ENCODE data around the gene CD93.

Gene CD93

DNA sequence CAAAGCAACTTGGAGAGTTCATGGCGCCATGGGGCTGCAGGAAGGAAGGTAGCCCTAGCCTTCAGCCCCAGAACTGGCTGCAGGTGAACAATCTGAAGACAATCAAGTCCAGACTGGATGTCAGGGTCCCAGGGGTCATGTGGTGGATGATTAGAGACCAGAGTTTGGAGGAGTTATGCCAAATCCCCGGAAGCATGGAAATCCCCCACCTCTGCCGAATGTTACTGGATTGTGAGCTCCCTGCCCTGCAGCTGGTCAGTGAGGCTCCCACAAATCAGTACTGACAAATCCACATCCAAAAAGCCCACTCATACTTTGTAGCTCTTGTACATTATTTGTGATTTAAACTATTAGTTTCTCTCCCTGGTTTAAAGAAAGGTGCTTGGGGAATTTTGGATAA is 21.3 kb upstream of the CD93 start:
- H3K36me3 ChIP-seq (ENCODE audit: insufficient read depth, low read length), result no peaks in the 10 kb centered on the region
- no peaks in the 10 kb centered on the region for H3K9me3 ChIP-seq (ENCODE audit: low read length)
- H3K4me1 ChIP-seq (ENCODE audit: insufficient read depth, low read length), result peaks cover 13% of the 10 kb centered on the region
- H3K27ac ChIP-seq (ENCODE audit: low read depth, low read length), result no peak overlapping the region
- no peak overlapping the region for H3K9ac ChIP-seq (ENCODE audit: low read length)
- H3K27me3 ChIP-seq (ENCODE audit: control insufficient read depth in 1 of 2, insufficient read depth in 2 of 2, low read length in 2 of 2), result no peaks in the 10 kb centered on the region
- no peak overlapping the region for H3K4me3 ChIP-seq (ENCODE audit: low read depth in 1 of 2, low read length in 2 of 2)

DNA sequence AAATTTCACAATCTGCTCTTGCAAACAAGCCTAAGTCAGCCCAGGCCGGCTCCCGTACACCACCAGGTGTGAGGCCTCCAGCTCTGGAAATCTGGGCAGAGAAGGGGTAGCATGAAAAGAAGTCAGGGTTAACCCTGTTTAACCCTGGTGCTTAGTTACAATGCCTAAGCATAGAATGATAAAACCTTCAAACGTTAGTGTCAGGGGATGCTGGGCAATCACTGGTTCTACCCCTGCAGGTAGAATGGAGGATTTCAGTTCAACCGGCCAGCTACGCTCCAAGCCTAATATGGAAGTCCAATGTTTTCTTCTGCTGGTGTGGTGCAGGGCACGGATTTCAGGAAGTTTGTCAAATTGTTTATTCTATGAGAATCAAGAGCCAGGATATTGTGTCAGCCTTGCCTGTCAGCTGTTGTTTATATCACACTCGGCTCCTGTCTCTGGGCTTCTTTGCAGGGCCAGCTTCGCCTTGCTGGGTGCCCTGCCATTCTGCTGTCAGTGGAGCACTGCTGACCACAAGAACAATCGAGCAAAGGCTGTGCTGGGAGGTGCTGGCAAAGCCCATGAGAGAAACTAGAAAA is 20.2 kb upstream of the CD93 start:
- H3K4me1 ChIP-seq (ENCODE audit: insufficient read depth, low read length), result peaks cover 13% of the 10 kb centered on the region
- H3K27ac ChIP-seq (ENCODE audit: low read depth, low read length), result no peak overlapping the region
- H3K27me3 ChIP-seq (ENCODE audit: control insufficient read depth in 1 of 2, insufficient read depth in 2 of 2, low read length in 2 of 2), result no peaks in the 10 kb centered on the region
- no peaks in the 10 kb centered on the region for H3K36me3 ChIP-seq (ENCODE audit: insufficient read depth, low read length)
- no peaks in the 10 kb centered on the region for H3K9me3 ChIP-seq (ENCODE audit: low read length)
- H3K9ac ChIP-seq (ENCODE audit: low read length), result no peak overlapping the region
- H3K4me3 ChIP-seq (ENCODE audit: low read depth in 1 of 2, low read length in 2 of 2), result no peak overlapping the region

- Histone ChIP-seq H3K36me3 (ENCODE audit: insufficient read depth, low read length) (no peaks in the 10 kb centered on the region), H3K27ac (ENCODE audit: low read depth, low read length) (no peak overlapping the region), H3K27me3 (ENCODE audit: control insufficient read depth in 1 of 2, insufficient read depth in 2 of 2, low read length in 2 of 2) (no peaks in the 10 kb centered on the region), H3K9me3 (ENCODE audit: low read length) (no peaks in the 10 kb centered on the region), H3K4me3 (ENCODE audit: low read depth in 1 of 2, low read length in 2 of 2) (no peak overlapping the region), H3K4me1 (ENCODE audit: insufficient read depth, low read length) (peaks cover 13% of the 10 kb centered on the region), H3K9ac (ENCODE audit: low read length) (no peak overlapping the region)
Measured at GRCh38 chr20:23105193-23105592, 19.1 kb upstream of the CD93 start.

- Histone ChIP-seq H3K4me1 (ENCODE audit: insufficient read depth, low read length) (peaks cover 13% of the 10 kb centered on the region), H3K27me3 (ENCODE audit: control insufficient read depth in 1 of 2, insufficient read depth in 2 of 2, low read length in 2 of 2) (no peaks in the 10 kb centered on the region), H3K4me3 (ENCODE audit: low read depth in 1 of 2, low read length in 2 of 2) (no peak overlapping the region), H3K36me3 (ENCODE audit: insufficient read depth, low read length) (no peaks in the 10 kb centered on the region), H3K9me3 (ENCODE audit: low read length) (no peaks in the 10 kb centered on the region), H3K27ac (ENCODE audit: low read depth, low read length) (no peak overlapping the region), H3K9ac (ENCODE audit: low read length) (no peak overlapping the region)
Measured at GRCh38 chr20:23103284-23104018, 17.3 kb upstream of the CD93 start.

GRCh38 chr20:23101696-23102406 is 15.7 kb upstream of the CD93 start:
- Histone ChIP-seq H3K9me3 (ENCODE audit: low read length) (no peaks in the 10 kb centered on the region), H3K36me3 (ENCODE audit: insufficient read depth, low read length) (no peaks in the 10 kb centered on the region), H3K27ac (ENCODE audit: low read depth, low read length) (no peak overlapping the region), H3K4me1 (ENCODE audit: insufficient read depth, low read length) (peaks cover 8% of the 10 kb centered on the region), H3K27me3 (ENCODE audit: control insufficient read depth in 1 of 2, insufficient read depth in 2 of 2, low read length in 2 of 2) (no peaks in the 10 kb centered on the region), H3K4me3 (ENCODE audit: low read depth in 1 of 2, low read length in 2 of 2) (no peak overlapping the region), H3K9ac (ENCODE audit: low read length) (no peak overlapping the region)

DNA sequence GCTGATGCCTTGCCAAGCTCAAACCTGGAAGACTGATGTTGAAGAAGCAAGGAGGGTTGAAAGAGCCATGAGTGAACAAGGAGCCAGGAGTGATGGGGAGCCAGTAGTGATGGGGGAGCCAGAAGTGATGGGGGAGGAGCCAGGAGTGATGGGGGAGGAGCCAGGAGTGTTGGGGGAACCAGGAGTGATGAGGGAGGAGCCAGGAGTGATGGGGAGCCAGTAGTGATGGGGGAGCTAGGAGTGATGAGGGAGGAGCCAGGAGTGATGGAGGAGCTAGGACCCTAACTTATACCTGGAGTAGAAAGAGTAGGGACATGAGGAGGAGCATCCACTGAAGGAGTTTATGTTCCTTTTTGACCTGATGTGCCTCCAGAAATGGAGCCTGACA is 14.6 kb upstream of the CD93 start:
- Histone ChIP-seq H3K27me3 (ENCODE audit: control insufficient read depth in 1 of 2, insufficient read depth in 2 of 2, low read length in 2 of 2) (no peaks in the 10 kb centered on the region), H3K4me3 (ENCODE audit: low read depth in 1 of 2, low read length in 2 of 2) (no peak overlapping the region), H3K27ac (ENCODE audit: low read depth, low read length) (no peak overlapping the region), H3K4me1 (ENCODE audit: insufficient read depth, low read length) (no peaks in the 10 kb centered on the region), H3K9ac (ENCODE audit: low read length) (no peak overlapping the region), H3K9me3 (ENCODE audit: low read length) (no peaks in the 10 kb centered on the region), H3K36me3 (ENCODE audit: insufficient read depth, low read length) (no peaks in the 10 kb centered on the region)

DNA sequence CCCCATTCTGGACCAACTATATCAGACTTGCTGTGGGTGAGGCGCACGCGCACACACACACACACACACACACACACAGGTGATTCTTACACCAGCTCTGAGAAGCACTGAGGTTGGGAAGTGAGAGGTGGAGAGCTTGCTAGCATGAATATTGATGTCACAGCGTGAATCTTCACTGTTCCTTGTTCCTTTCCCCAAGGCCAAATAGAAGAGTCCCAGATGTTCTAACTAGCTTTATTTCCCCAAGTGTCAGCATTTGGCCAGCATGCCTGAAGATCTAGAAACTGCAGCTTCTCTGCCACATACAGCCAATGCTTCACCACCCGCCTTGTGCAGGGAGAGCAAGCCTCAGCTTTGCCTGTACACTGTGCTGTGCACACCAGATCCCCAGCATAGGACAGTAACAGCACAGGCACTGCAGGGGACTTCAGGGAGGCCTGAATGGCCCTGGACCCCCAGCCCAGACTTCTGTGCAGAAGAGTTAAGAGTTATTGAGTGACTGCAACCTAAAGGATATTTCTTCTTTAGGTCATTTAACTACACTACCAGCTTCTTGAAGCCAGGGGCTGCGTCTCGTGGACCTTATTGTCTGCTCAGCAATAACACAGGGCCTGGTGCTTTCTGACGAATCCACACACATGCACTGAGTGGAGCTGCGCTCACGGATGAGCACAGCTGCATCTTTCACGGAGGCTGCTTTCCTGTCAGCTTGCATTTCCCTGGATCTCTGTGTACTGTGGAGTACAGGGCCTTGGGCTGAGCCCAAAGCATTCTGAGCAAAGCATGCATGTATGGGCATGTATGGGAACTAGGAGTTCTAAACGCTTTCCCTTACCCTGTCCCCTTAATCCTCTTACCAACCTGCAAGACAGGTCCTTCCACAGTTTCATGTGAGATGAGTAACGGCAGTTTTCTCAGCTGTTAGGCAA is 13.9 kb upstream of the CD93 start:
- H3K27me3 ChIP-seq (ENCODE audit: control insufficient read depth in 1 of 2, insufficient read depth in 2 of 2, low read length in 2 of 2), result no peaks in the 10 kb centered on the region
- no peaks in the 10 kb centered on the region for H3K9me3 ChIP-seq (ENCODE audit: low read length)
- H3K36me3 ChIP-seq (ENCODE audit: insufficient read depth, low read length), result no peaks in the 10 kb centered on the region
- no peaks in the 10 kb centered on the region for H3K4me1 ChIP-seq (ENCODE audit: insufficient read depth, low read length)
- no peak overlapping the region for H3K27ac ChIP-seq (ENCODE audit: low read depth, low read length)
- H3K9ac ChIP-seq (ENCODE audit: low read length), result no peak overlapping the region
- H3K4me3 ChIP-seq (ENCODE audit: low read depth in 1 of 2, low read length in 2 of 2), result no peak overlapping the region

DNA sequence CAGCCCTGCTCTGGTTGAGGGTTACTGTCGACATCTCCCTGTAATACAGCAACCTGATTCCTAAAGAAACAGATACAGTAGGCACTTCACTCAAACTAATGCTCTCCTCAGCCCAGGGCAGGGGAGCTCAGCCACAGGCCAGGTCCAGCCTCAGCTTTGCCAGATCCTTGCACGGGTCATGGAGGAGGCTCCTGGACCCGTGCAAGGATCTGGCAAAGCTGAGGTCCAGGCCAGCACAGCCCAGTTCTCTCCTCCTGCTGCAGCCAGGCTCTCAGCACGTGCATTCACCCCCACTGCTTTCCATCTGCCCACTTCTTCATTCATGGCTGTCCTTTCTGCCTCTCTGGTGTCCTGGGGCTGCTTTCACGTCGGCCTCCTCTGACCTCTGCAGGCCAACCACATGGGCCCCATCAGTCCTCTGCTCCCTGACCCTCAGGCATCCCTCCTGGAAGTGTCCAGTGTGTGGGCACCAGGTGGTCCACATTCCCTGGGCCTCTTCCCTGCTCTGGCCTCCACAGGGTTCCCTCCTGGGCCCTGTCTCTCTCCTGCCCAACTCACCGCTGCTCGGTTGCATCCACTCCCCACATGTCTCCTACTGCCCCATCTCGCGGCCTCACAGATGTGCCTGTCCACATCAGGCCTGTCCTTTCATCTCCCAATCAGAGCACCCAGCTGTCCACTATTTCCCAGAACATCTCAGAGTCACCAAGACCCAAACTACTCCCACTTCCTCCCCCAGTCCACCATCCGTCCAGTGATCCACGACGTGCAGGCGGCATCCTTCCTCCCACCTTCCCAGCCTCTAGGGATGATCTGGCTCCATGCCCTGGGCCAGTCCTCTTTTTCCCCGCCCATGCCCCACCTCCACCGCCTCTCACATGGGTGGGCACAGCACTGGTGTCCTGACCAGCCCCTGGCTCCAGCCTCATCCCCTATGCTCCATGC is 11.8 kb upstream of the CD93 start:
- H3K9me3 ChIP-seq (ENCODE audit: low read length), result no peaks in the 10 kb centered on the region
- H3K4me1 ChIP-seq (ENCODE audit: insufficient read depth, low read length), result no peaks in the 10 kb centered on the region
- no peak overlapping the region for H3K27ac ChIP-seq (ENCODE audit: low read depth, low read length)

DNA sequence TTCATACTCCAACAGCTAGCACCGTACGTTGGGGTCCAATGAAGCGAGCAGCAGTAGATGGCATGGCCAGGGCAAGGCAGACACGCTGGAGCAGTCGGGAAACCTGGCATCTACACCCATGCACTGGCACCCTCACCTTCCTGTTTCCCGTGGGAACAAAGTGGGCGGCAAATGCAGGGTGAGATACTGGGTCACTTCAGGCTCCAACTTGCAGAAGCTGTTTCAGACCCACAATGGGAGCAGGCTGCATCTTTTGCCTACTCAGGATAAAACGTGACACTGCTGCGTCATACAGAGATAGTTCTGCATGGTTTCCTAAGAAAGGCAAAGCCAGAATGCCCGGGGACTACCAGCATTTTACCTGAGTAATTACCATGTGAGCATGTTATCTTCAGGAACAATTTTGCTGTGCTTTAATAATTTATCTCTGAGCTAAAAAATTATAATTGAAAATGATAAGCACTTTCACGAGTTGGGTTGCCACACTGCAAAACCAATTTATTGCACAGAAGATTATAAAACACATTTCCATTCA is 10.9 kb upstream of the CD93 start:
- Histone ChIP-seq H3K4me3 (ENCODE audit: low read depth in 1 of 2, low read length in 2 of 2) (no peak overlapping the region), H3K4me1 (ENCODE audit: insufficient read depth, low read length) (no peaks in the 10 kb centered on the region), H3K9ac (ENCODE audit: low read length) (no peak overlapping the region), H3K9me3 (ENCODE audit: low read length) (no peaks in the 10 kb centered on the region), H3K27ac (ENCODE audit: low read depth, low read length) (no peak overlapping the region), H3K27me3 (ENCODE audit: control insufficient read depth in 1 of 2, insufficient read depth in 2 of 2, low read length in 2 of 2) (no peaks in the 10 kb centered on the region), H3K36me3 (ENCODE audit: insufficient read depth, low read length) (no peaks in the 10 kb centered on the region)

More for the DNA sequence above, 11.8 kb upstream of the CD93 start:
- Histone ChIP-seq H3K27me3 (ENCODE audit: control insufficient read depth in 1 of 2, insufficient read depth in 2 of 2, low read length in 2 of 2) (no peaks in the 10 kb centered on the region), H3K36me3 (ENCODE audit: insufficient read depth, low read length) (no peaks in the 10 kb centered on the region), H3K4me3 (ENCODE audit: low read depth in 1 of 2, low read length in 2 of 2) (no peak overlapping the region), H3K9ac (ENCODE audit: low read length) (no peak overlapping the region)

GRCh38 chr20:23096097-23096496 is 10.0 kb upstream of the CD93 start:
- no peaks in the 10 kb centered on the region for H3K9me3 ChIP-seq (ENCODE audit: low read length)
- H3K4me3 ChIP-seq (ENCODE audit: low read depth in 1 of 2, low read length in 2 of 2), result no peak overlapping the region
- H3K36me3 ChIP-seq (ENCODE audit: insufficient read depth, low read length), result no peaks in the 10 kb centered on the region
- no peaks in the 10 kb centered on the region for H3K4me1 ChIP-seq (ENCODE audit: insufficient read depth, low read length)
- no peak overlapping the region for H3K27ac ChIP-seq (ENCODE audit: low read depth, low read length)
- H3K9ac ChIP-seq (ENCODE audit: low read length), result no peak overlapping the region
- H3K27me3 ChIP-seq (ENCODE audit: control insufficient read depth in 1 of 2, insufficient read depth in 2 of 2, low read length in 2 of 2), result no peaks in the 10 kb centered on the region
